ENCODE data around the gene FUOM. TPM values are rescaled to one million over a fixed set of nuclear protein-coding genes. Genes with fewer than 3 reads are reported as not detected.

Gene FUOM
- total RNA-seq, 1 donor from 2014 or later: 54.0 TPM

DNA sequence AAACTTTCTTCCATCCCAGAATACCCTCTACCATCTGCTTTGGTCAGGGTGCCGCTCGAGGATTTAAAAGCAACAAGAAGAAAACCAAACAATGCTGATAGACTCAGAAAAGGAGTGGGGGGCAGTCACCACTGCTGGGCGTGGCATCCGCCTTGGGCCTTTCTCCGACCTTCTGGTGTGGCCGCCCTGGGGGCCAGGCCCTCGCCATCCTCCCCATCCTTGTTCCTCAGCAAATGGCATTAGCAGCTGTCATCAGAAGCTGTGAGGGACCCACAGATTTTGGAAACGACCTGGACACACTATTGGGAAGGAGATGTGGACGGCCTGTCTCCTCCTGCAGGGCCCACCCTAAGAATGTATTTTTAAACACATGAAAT lies 45.1 kb downstream of the FUOM start:
- DNase-seq (ENCODE audit: extremely low spot score in 2 of 2): no peak
- TF ChIP-seq POLR2A (IDR thresholded peaks at IDR 0.05) (no peak), POLR2AphosphoS5 (IDR thresholded peaks at IDR 0.05; ENCODE audit: insufficient read depth in 1 of 2, low read depth in 1 of 2) (no peak)
- TF ChIP-seq, protein P1, sequence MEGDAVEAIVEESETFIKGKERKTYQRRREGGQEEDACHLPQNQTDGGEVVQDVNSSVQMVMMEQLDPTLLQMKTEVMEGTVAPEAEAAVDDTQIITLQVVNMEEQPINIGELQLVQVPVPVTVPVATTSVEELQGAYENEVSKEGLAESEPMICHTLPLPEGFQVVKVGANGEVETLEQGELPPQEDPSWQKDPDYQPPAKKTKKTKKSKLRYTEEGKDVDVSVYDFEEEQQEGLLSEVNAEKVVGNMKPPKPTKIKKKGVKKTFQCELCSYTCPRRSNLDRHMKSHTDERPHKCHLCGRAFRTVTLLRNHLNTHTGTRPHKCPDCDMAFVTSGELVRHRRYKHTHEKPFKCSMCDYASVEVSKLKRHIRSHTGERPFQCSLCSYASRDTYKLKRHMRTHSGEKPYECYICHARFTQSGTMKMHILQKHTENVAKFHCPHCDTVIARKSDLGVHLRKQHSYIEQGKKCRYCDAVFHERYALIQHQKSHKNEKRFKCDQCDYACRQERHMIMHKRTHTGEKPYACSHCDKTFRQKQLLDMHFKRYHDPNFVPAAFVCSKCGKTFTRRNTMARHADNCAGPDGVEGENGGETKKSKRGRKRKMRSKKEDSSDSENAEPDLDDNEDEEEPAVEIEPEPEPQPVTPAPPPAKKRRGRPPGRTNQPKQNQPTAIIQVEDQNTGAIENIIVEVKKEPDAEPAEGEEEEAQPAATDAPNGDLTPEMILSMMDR (IDR thresholded peaks at IDR 0.05): no peak
- Histone ChIP-seq H3K27me3 (no peaks in the 10 kb centered on the region), H3K27ac (no peak overlapping the region), H3K4me3 (no peak overlapping the region), H3K4me1 (peaks cover 9% of the 10 kb centered on the region), H3K9me3 (no peaks in the 10 kb centered on the region), H3K36me3 (peaks cover 0 to 14% of the 10 kb centered on the region in 2 donors)
- intact Hi-C loops (cut with DNase I): no loop called here

DNA sequence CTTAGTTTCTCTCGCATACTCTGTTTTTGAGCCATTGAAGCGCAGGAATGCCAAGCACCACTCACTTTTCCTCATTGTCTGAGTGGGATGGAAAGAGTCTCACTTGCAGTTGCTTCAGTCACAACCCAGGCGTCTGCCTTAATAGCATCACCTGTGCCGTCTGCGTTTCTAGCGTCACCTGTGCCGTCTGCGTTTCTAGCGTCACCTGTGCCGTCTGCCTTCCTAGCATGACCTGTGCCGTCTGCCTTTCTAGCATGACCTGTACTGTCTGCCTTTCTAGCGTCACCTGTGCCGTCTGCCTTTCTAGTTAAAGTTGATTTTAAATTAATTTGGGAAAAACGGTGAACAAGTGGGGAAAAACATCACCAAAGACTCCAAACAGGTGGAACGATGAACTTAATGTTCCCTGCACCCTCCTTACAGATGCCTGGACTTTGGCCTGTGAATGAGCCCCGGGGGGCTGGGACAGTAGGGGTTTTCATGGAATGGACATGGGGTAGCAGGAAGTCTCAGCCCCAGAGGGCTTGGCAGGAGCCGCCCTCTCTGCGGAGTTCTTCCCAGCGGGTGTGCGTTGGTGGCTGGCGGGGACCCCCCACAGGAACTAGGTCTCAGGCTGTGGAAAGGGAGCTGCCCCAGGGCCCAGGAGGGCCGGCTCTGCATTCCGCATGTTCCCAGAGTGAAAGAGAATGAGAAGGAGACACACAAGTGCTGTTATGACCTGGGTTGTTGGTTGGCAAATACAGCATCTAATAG lies 45.6 kb downstream of the FUOM start:
- H3K4me1 ChIP-seq: peaks cover 15% of the 10 kb centered on the region
- DNase-seq (ENCODE audit: extremely low spot score in 2 of 2): no peak
- no peak overlapping the region for H3K27ac ChIP-seq
- no peaks in the 10 kb centered on the region for H3K9me3 ChIP-seq
- peaks cover 0 to 14% of the 10 kb centered on the region in 2 donors for H3K36me3 ChIP-seq
- H3K4me3 ChIP-seq: no peak overlapping the region
- intact Hi-C loops (cut with DNase I): no loop called here
- TF ChIP-seq POLR2A (IDR thresholded peaks at IDR 0.05) (no peak), POLR2AphosphoS5 (IDR thresholded peaks at IDR 0.05; ENCODE audit: insufficient read depth in 1 of 2, low read depth in 1 of 2) (no peak)
- TF ChIP-seq, protein P1 (IDR thresholded peaks at IDR 0.05): no peak
- H3K27me3 ChIP-seq: no peaks in the 10 kb centered on the region

DNA sequence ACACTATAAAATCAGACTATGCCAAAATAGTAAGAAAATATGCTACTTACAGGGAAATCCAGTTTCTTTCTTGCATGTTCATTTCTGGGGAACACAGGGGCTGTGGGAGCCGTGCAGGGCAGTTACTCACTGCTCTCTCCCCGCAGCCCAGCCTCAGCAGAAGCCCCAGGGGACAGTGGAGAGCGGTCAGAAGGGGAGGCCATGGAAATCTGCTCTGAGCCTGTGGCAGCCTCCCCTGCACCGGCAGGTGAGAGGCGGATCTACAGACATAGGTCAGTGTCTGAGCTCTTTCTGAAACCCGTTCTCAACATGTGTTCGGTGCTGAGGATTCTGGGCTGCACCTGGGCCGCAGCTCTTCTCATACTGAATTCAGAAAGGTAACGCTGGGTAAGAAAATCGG lies 46.2 kb downstream of the FUOM start:
- no peaks in the 10 kb centered on the region for H3K9me3 ChIP-seq
- peaks cover 0 to 14% of the 10 kb centered on the region in 2 donors for H3K36me3 ChIP-seq
- intact Hi-C loops (cut with DNase I): no loop called here
- peaks cover 21% of the 10 kb centered on the region for H3K4me1 ChIP-seq
- H3K4me3 ChIP-seq: no peak overlapping the region
- H3K27me3 ChIP-seq: no peaks in the 10 kb centered on the region
- TF ChIP-seq POLR2A (IDR thresholded peaks at IDR 0.05) (no peak), POLR2AphosphoS5 (IDR thresholded peaks at IDR 0.05; ENCODE audit: insufficient read depth in 1 of 2, low read depth in 1 of 2) (no peak)
- TF ChIP-seq, protein P1 (IDR thresholded peaks at IDR 0.05): no peak
- no peak for DNase-seq (ENCODE audit: extremely low spot score in 2 of 2)
- H3K27ac ChIP-seq: no peak overlapping the region

DNA sequence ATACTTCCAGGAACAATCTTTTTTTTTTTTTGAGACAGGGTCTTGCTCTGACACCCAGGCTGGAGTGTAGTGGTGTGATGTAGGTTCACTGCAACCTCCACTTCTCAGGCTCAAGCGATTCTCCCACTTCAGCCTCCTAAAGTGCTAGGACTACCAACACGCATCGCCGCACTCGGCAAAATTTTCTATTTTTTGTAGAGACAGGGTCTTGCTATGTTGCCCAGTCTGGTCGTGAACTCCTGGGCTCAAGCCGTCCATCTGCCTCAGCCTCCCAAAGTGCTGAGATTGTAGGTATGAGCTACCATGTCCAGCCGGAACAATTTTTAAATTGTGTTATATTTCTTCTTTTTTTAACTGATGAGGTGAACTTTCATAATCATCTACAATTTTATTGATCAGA lies 47.0 kb downstream of the FUOM start:
- H3K9me3 ChIP-seq: no peaks in the 10 kb centered on the region
- H3K4me3 ChIP-seq: no peak overlapping the region
- TF ChIP-seq, protein P1 (IDR thresholded peaks at IDR 0.05): no peak
- TF ChIP-seq POLR2AphosphoS5 (IDR thresholded peaks at IDR 0.05; ENCODE audit: insufficient read depth in 1 of 2, low read depth in 1 of 2): no peak
- TF ChIP-seq POLR2A (IDR thresholded peaks at IDR 0.05): no peak
- H3K36me3 ChIP-seq: peaks cover 0 to 14% of the 10 kb centered on the region in 2 donors
- no peak overlapping the region for H3K27ac ChIP-seq
- intact Hi-C loops (cut with DNase I): no loop called here
- no peak for DNase-seq (ENCODE audit: extremely low spot score in 2 of 2)
- H3K4me1 ChIP-seq: peaks cover 28% of the 10 kb centered on the region
- no peaks in the 10 kb centered on the region for H3K27me3 ChIP-seq

DNA sequence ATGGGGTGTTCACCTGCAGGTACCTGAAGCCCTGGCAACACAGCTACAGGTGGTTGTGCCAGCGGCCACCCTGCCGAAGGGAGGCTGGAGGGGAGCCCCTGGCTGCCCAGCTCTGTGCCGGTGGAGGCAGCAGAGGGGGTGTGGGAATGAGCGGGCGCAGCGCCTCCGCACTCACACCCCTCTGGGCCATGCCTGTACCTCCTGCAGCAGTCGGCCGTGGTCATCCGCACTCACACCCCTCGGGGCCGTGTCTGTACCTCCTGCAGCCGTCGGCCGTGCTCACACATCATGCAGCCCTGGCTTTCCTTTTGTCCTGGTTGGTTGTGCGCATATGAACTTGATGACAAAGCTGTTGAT lies 47.4 kb downstream of the FUOM start:
- intact Hi-C loops (cut with DNase I): no loop called here
- no peak for DNase-seq (ENCODE audit: extremely low spot score in 2 of 2)
- Histone ChIP-seq H3K4me1 (peaks cover 32% of the 10 kb centered on the region), H3K27me3 (no peaks in the 10 kb centered on the region), H3K4me3 (no peak overlapping the region), H3K27ac (no peak overlapping the region), H3K36me3 (peaks cover 0 to 14% of the 10 kb centered on the region in 2 donors), H3K9me3 (no peaks in the 10 kb centered on the region)
- TF ChIP-seq, protein P1 (IDR thresholded peaks at IDR 0.05): no peak
- TF ChIP-seq POLR2A (IDR thresholded peaks at IDR 0.05) (no peak), POLR2AphosphoS5 (IDR thresholded peaks at IDR 0.05; ENCODE audit: insufficient read depth in 1 of 2, low read depth in 1 of 2) (no peak)
